ENCODE data around the gene FANK1. TPM values are rescaled to one million over a fixed set of nuclear protein-coding genes. Genes with fewer than 3 reads are reported as not detected.

FANK1 gene, protein sequence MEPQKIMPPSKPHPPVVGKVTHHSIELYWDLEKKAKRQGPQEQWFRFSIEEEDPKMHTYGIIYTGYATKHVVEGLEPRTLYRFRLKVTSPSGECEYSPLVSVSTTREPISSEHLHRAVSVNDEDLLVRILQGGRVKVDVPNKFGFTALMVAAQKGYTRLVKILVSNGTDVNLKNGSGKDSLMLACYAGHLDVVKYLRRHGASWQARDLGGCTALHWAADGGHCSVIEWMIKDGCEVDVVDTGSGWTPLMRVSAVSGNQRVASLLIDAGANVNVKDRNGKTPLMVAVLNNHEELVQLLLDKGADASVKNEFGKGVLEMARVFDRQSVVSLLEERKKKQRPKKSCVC
- total RNA-seq = 1.3 and 2.5 TPM in 2 replicates

DNA sequence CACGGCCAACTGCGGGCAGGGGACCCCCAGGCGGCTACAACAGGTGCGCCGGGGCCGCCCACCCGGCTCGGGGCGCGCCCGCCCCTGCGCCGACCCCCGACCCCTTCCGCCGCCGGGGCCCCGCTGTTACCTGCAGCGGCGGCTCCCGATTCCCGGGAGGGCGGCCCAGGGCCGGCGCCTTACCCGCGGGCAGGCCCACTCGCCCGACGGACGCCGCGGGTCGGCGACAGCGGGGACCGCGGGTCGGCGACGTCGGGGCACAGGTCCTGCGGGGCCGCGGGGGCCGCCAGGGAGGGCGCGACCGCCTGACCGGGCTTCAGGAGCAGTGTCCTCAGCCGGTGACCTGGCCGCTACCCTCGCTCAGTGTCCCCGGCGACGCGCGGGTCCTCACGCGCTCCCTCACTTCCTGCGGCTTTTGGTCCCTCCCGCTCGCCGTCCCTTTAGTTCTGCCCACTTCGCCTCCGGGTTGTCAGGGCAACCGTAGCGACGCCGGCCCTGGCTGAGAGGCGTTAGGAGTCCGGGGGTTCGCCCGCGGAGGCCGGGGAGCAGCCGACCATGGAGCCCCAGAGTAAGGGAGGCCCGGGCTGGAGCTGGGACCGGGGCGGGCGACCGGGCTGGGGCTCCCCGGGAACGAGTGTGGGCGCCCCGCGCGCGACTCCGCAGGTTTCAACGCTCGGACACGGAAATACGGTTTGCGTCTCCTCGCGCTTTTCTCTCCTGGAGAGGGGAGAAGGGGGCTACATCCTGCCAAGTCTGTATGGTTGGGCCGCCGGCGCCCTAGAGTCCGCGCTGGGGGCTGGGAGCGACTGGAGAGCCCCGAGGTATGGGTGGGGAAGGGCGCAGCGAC is at the start of gene FANK1:
FANK1 (plus strand) TSS at position 477 of the 847 bp plus-strand sequence; CDS start at position 556, 79 bp downstream.

DNA sequence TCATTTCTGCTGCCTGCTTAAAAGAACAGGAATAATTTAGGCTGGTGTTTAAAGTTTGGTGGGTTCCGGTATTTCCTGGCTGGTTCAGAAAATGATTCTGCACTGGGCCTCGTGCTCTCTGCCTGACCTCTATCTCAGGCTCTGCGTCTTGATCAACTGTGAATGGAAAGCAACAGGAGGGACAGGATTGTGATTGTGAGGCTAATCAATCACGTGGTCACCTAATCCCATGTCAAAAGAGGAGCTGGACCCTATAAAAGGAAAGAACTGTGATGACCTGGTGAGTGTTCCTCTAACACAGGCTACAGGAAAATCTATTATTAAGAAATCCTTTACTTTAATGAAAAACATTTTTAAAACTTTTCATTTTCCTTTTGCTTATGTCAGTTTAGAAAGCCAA is 15.2 kb upstream of the FANK1 start, which contains the start of gene DHX32:
DHX32 (minus strand) TSS at position 101 of the 400 bp plus-strand sequence. CDS start 468 bp downstream, outside the sequence.

Other genes starting within 250 kb of the FANK1 start
- gene TEX36, start 213.4 kb upstream of the FANK1 start, total RNA-seq = not detected in 2 replicates
- 9.4 and 11.0 TPM in 2 replicates for gene EDRF1, start 176.9 kb upstream of the FANK1 start, total RNA-seq
- gene MMP21, start 120.7 kb upstream of the FANK1 start, total RNA-seq = not detected in 2 replicates
- 52.9 and 73.5 TPM in 2 replicates for gene UROS, start 73.3 kb upstream of the FANK1 start, total RNA-seq
- gene BCCIP, start 73.0 kb upstream of the FANK1 start, total RNA-seq = 39.9 and 52.3 TPM in 2 replicates
- gene DHX32, start 15.3 kb upstream of the FANK1 start, total RNA-seq = 28.2 and 34.0 TPM in 2 replicates